ENCODE results near the gene SHANK1.

GRCh38 chr19:50695251-50696093 lies 24.1 kb downstream of the SHANK1 start:
- TF ChIP-seq, protein P1, sequence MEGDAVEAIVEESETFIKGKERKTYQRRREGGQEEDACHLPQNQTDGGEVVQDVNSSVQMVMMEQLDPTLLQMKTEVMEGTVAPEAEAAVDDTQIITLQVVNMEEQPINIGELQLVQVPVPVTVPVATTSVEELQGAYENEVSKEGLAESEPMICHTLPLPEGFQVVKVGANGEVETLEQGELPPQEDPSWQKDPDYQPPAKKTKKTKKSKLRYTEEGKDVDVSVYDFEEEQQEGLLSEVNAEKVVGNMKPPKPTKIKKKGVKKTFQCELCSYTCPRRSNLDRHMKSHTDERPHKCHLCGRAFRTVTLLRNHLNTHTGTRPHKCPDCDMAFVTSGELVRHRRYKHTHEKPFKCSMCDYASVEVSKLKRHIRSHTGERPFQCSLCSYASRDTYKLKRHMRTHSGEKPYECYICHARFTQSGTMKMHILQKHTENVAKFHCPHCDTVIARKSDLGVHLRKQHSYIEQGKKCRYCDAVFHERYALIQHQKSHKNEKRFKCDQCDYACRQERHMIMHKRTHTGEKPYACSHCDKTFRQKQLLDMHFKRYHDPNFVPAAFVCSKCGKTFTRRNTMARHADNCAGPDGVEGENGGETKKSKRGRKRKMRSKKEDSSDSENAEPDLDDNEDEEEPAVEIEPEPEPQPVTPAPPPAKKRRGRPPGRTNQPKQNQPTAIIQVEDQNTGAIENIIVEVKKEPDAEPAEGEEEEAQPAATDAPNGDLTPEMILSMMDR (IDR thresholded peaks at IDR 0.05; ENCODE audit: low read depth, low read length): no peak
- TF ChIP-seq EZH2phosphoT487 (IDR thresholded peaks at IDR 0.05; ENCODE audit: low read depth): no peak
